K562 (cell line): Measurements from ENCODE around the gene DEDD. TPM values are rescaled to one million over a fixed set of nuclear protein-coding genes. Genes with fewer than 3 reads are reported as not detected.

Source experiments
- HNRNPL ChIP-seq: fragments of 200-400 bp; formaldehyde crosslinking; IDR thresholded peaks from 2 replicates; pipeline ENCODE4 v1.6.1; 2017; ENCODE audit warnings: low read depth, mild to moderate bottlenecking, low read length
- MECOM ChIP-seq: fragments of 250-450 bp; sonication (Bioruptor Pico); IDR thresholded peaks from 2 replicates; pipeline ENCODE4 v1.8.0; 2022; ENCODE audit warnings: inconsistent platforms
- STAT5A ChIP-seq: IDR thresholded peaks from 2 replicates; pipeline ENCODE4 v1.6.1; 2012; ENCODE audit warnings: low read length, inconsistent platforms, borderline replicate concordance
- ZSCAN29 ChIP-seq: fragments of 450-650 bp; IDR thresholded peaks from 2 replicates; pipeline ENCODE4 v1.6.1; 2017
- polyA plus RNA-seq, 8 experiments: library from polyadenylated mRNA; depleted of rRNA in 4 of 8; stranded (reverse) in 5 of 8; unstranded in 3 of 8; fragments of >200 nt; fragmentation: Nextera tagmentation in 2 of 8; fragmentation: Illumina TruSeq in 1 of 8; extraction: Ambion mirVana in 2 of 8; extraction: Trizol in 1 of 8; gene quantifications; 2 replicates each; pipeline versions ENCODE4 v1.2.1 to v1.2.3, GENCODE V29; 2011 to 2014; ENCODE audit warnings: inconsistent platforms in 1 of 8, missing spikeins in 1 of 8
- total RNA-seq, 7 experiments: library from RNA; depleted of rRNA in 6 of 7; stranded (reverse); fragments of >200 nt in 6 of 7; fragmentation: Illumina TruSeq in 2 of 7; extraction: Trizol in 2 of 7; gene quantifications; 2 replicates each; pipeline versions ENCODE4 v1.2.1 to v1.2.3, GENCODE V29; 2011 to 2021; ENCODE audit warnings: low replicate concordance in 1 of 7
- TF ChIP-seq, protein P1 (sequence below), 2 experiments: fragments of 150-350 bp in 1 of 2; IDR thresholded peaks; 2 replicates each; pipeline ENCODE4 v1.6.1; 2012 to 2016; ENCODE audit warnings: low read depth in 2 of 2, low read length in 2 of 2, mild to moderate bottlenecking in 1 of 2, moderate library complexity in 1 of 2
- TF ChIP-seq, protein P2 (sequence below): fragments of 250-450 bp; sonication (Bioruptor Pico); IDR thresholded peaks from 2 replicates; pipeline ENCODE4 v1.8.0; 2022; ENCODE audit warnings: moderate library complexity, mild to moderate bottlenecking, inconsistent platforms

Gene DEDD
- total and polyA plus RNA-seq, 9 of the 15 experiments (the other 6 are each of a cell fraction or from before 2014, with no cell fraction given), result 11.6 to 41.0 (median 16.8) TPM

DNA sequence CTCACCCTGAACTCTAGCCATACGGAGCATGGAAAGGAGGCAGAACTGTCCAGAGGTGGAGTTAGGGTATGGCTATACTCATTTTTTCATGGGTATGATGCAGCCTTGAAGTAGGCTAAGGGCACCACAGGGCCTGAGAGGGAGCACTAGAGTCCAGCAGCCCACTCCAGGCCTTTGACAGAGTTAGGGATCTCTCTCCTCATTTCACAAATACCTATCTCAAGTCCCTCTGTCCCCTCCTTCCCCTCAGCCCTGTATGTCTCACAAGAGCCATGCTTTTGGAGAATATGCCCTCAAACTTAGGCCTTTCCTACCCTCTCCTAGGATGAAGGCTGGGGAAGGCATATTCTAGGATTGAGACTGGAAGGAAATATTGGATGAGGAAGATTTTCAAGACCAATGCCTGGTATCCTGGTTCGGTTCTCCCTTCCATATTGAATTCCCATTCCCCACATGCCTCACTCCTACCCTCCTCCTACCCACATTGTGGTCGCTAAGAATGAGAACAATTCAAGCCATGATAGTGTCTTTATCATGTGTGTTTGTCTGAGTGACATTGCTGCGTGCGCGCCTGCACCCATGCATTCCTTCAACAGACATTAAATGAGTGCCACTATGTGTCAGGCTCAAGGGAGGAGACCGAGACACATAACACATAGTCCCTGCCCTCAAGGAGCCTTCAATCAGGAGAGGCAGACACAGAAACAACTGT is 40.5 kb downstream of the DEDD start (continued):
- TF ChIP-seq HNRNPL, result no peak
- TF ChIP-seq, protein P1, sequence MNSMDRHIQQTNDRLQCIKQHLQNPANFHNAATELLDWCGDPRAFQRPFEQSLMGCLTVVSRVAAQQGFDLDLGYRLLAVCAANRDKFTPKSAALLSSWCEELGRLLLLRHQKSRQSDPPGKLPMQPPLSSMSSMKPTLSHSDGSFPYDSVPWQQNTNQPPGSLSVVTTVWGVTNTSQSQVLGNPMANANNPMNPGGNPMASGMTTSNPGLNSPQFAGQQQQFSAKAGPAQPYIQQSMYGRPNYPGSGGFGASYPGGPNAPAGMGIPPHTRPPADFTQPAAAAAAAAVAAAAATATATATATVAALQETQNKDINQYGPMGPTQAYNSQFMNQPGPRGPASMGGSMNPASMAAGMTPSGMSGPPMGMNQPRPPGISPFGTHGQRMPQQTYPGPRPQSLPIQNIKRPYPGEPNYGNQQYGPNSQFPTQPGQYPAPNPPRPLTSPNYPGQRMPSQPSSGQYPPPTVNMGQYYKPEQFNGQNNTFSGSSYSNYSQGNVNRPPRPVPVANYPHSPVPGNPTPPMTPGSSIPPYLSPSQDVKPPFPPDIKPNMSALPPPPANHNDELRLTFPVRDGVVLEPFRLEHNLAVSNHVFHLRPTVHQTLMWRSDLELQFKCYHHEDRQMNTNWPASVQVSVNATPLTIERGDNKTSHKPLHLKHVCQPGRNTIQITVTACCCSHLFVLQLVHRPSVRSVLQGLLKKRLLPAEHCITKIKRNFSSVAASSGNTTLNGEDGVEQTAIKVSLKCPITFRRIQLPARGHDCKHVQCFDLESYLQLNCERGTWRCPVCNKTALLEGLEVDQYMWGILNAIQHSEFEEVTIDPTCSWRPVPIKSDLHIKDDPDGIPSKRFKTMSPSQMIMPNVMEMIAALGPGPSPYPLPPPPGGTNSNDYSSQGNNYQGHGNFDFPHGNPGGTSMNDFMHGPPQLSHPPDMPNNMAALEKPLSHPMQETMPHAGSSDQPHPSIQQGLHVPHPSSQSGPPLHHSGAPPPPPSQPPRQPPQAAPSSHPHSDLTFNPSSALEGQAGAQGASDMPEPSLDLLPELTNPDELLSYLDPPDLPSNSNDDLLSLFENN (IDR thresholded peaks at IDR 0.05; ENCODE audit: low read depth in 2 of 2, low read length in 2 of 2), result no peak
- TF ChIP-seq MECOM (CRISPR knock-in tag), result no peak
- no peak for TF ChIP-seq ZSCAN29
- TF ChIP-seq, protein P2, sequence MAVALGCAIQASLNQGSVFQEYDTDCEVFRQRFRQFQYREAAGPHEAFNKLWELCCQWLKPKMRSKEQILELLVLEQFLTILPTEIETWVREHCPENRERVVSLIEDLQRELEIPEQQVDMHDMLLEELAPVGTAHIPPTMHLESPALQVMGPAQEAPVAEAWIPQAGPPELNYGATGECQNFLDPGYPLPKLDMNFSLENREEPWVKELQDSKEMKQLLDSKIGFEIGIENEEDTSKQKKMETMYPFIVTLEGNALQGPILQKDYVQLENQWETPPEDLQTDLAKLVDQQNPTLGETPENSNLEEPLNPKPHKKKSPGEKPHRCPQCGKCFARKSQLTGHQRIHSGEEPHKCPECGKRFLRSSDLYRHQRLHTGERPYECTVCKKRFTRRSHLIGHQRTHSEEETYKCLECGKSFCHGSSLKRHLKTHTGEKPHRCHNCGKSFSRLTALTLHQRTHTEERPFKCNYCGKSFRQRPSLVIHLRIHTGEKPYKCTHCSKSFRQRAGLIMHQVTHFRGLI (CRISPR knock-in tag), result no peak
- no peak for TF ChIP-seq STAT5A
